Endodermal cell (in vitro differentiated cells): ENCODE results near the gene PRAMEF11. TPM values are rescaled to one million over a fixed set of nuclear protein-coding genes. Genes with fewer than 3 reads are reported as not detected.

Experiments used
- DNase-seq: peaks from one replicate; pipeline ENCODE4 v3.0.0-alpha.2; 2017
- H3K27ac ChIP-seq: 2 replicates; pipeline ENCODE4 v1.5.1; 2013; ENCODE audit warnings: mild to moderate bottlenecking, low read depth, low read length, moderate library complexity
- H3K27me3 ChIP-seq: 2 replicates; pipeline ENCODE4 v1.6.1; 2013; ENCODE audit warnings: mild to moderate bottlenecking, low read length, moderate library complexity; ENCODE audit not compliant: insufficient read depth, control insufficient read depth, poor library complexity, severe bottlenecking
- H3K36me3 ChIP-seq: 2 replicates; pipeline ENCODE4 v1.7.0; 2013; ENCODE audit warnings: mild to moderate bottlenecking, low read length, moderate library complexity; ENCODE audit not compliant: control insufficient read depth, insufficient read depth
- H3K4me1 ChIP-seq: one replicate; pipeline ENCODE4 v1.7.0; 2013; ENCODE audit warnings: low read length; ENCODE audit not compliant: control insufficient read depth, insufficient read depth
- H3K4me3 ChIP-seq: 2 replicates; pipeline ENCODE4 v1.5.1; 2013; ENCODE audit warnings: mild to moderate bottlenecking, low read length, moderate library complexity
- H3K9ac ChIP-seq: 2 replicates; pipeline ENCODE4 v1.6.1; 2013; ENCODE audit warnings: mild to moderate bottlenecking, low read length, moderate library complexity; ENCODE audit not compliant: poor library complexity, severe bottlenecking; ENCODE audit errors: extremely low read depth
- H3K9me3 ChIP-seq: 2 replicates; pipeline ENCODE4 v1.6.1; 2013; ENCODE audit warnings: mild to moderate bottlenecking, low read length, moderate library complexity; ENCODE audit not compliant: control insufficient read depth
- H3K27ac Mint-ChIP-seq: 2 replicates; pipeline ENCODE4 v1.8.0; 2020; ENCODE audit warnings: mixed read lengths
- H3K27me3 Mint-ChIP-seq: 2 replicates; pipeline ENCODE4 v1.8.0; 2021; ENCODE audit warnings: mild to moderate bottlenecking, mixed read lengths; ENCODE audit not compliant: insufficient read depth
- H3K36me3 Mint-ChIP-seq: 2 replicates; pipeline ENCODE4 v1.8.0; 2020; ENCODE audit warnings: low read depth, mixed read lengths
- H3K4me1 Mint-ChIP-seq: 2 replicates; pipeline ENCODE4 v1.8.0; 2020; ENCODE audit warnings: mixed read lengths
- H3K4me3 Mint-ChIP-seq: 2 replicates; pipeline ENCODE4 v1.8.0; 2020; ENCODE audit warnings: mild to moderate bottlenecking, moderate library complexity, mixed read lengths
- H3K9me3 Mint-ChIP-seq: 2 replicates; pipeline ENCODE4 v1.8.0; 2020; ENCODE audit warnings: mild to moderate bottlenecking, mixed read lengths
- CTCF ChIP-seq: fragments of 200-600 bp; sonication (generic); conservative IDR thresholded peaks from 2 replicates; pipeline ENCODE4 v1.5.0; 2021; ENCODE audit warnings: antibody characterized with exemption, mild to moderate bottlenecking
- WGBS, 2 experiments: methylation state at CpG; one replicate each; pipeline versions ENCODE4 v1.1.5 to v1.1.7; 2013; ENCODE audit warnings: missing lambda C conversion rate in 2 of 2, mixed read lengths in 1 of 2; ENCODE audit not compliant: insufficient coverage in 1 of 2, insufficient read length in 1 of 2; 5-methylcytosine and 5-hydroxymethylcytosine counted together
- total RNA-seq, 2 donors: library from RNA; stranded (reverse); fragmentation: NEBNext Ultra II Directional in 1 of 2; extraction: Animal tissue kit (Norgen Biotek cat#: 25700) in 1 of 2; gene quantifications; 2 replicates in 1 of 2; 3 replicates in 1 of 2; pipeline ENCODE4 v1.2.1, GENCODE V29; 2021

Gene PRAMEF11
- total RNA-seq, 2 donors from 2014 or later: not detected

- H3K27ac Mint-ChIP-seq: no peak overlapping the region
- H3K27ac ChIP-seq: no peak overlapping the region
- H3K36me3 Mint-ChIP-seq: no peaks in the 10 kb centered on the region
- no peak for DNase-seq
- no peak overlapping the region for H3K4me3 ChIP-seq
- H3K4me1 ChIP-seq: no peaks in the 10 kb centered on the region
- TF ChIP-seq CTCF: no peak
- 17 to 44% methylated on average over 1 to 2 of the region's 2 CpGs for WGBS, 2 experiments
- H3K36me3 ChIP-seq: no peaks in the 10 kb centered on the region
- H3K9ac ChIP-seq: no peak overlapping the region
- H3K9me3 ChIP-seq: peaks cover 19% of the 10 kb centered on the region
- H3K4me1 Mint-ChIP-seq: no peaks in the 10 kb centered on the region
- H3K9me3 Mint-ChIP-seq: peaks cover 82% of the 10 kb centered on the region
- no peak overlapping the region for H3K4me3 Mint-ChIP-seq
- no peaks in the 10 kb centered on the region for H3K27me3 Mint-ChIP-seq
- H3K27me3 ChIP-seq: no peaks in the 10 kb centered on the region
Measured at GRCh38 chr1:12811409-12811784, 19.8 kb downstream of the PRAMEF11 start.

DNA sequence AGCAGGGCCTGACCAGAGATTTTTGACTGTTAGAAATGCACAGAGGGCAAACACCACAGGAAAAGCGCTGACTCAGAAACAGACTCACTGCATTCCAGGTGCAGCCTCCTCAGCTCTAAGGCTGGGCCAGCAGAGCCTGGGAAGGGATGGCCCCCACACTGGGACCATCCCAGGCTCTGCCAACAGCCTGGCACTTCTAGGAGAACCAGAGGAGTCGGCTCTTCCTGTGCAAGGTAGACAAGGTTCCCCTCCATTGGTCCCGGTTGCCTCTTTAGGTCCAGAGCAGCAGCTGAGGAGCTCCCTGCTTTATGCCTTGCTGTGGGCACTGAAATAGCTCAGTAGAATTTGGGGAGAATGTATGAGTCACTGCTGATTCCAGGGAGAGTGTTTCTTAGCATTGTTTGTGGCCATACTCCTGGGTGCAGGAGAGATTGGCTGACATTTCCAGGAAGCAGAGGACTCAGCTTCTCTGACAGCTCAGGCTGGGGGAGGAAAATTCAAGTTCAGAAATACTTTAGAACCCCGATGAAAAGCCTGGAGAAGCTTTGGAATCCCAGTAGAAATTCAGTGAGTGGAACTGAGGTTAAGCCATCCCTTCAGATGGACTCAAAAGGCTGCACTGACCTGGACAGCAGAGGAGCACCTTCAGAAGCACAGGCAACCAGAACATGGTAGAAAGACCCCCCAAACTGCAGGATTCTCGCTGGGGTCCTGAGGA is 20.4 kb downstream of the PRAMEF11 start:
- no peaks in the 10 kb centered on the region for H3K27me3 Mint-ChIP-seq
- peaks cover 85% of the 10 kb centered on the region for H3K9me3 Mint-ChIP-seq
- Histone ChIP-seq H3K9ac (no peak overlapping the region), H3K9me3 (peaks cover 25% of the 10 kb centered on the region), H3K4me3 (no peak overlapping the region), H3K27me3 (no peaks in the 10 kb centered on the region), H3K27ac (no peak overlapping the region), H3K4me1 (no peaks in the 10 kb centered on the region), H3K36me3 (no peaks in the 10 kb centered on the region)
- no peak overlapping the region for H3K27ac Mint-ChIP-seq
- WGBS, 2 experiments: 51 to 58% methylated on average over 5 of the region's 5 CpGs
- TF ChIP-seq CTCF: no peak
- no peaks in the 10 kb centered on the region for H3K4me1 Mint-ChIP-seq
- no peak overlapping the region for H3K4me3 Mint-ChIP-seq
- peak; percentile 49 for DNase-seq
- no peaks in the 10 kb centered on the region for H3K36me3 Mint-ChIP-seq

DNA sequence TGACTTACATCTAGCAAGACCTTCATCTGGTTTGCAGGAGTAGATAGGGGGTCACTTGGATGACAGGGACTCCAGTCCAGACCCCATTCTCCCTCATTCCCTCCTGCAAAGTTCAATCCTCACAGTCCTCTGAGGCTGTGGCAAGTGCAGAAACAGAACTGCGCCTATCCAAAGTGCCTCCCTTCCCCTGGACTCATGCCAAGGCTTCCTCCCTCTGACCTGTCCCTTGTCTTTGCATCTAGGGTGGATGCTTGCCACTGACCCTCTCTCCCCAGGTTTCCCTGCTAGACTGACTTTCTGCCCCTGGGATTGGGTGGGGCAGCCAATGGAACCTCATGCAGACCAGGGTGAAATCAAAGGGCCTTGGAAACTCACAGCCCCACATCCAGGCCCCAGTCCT is 21.3 kb downstream of the PRAMEF11 start:
- no peak for TF ChIP-seq CTCF
- Mint-ChIP-seq H3K4me3 (no peak overlapping the region), H3K36me3 (no peaks in the 10 kb centered on the region), H3K4me1 (no peaks in the 10 kb centered on the region), H3K27me3 (no peaks in the 10 kb centered on the region), H3K9me3 (peaks cover 82% of the 10 kb centered on the region), H3K27ac (no peak overlapping the region)
- WGBS, 2 experiments: 78 to 100% methylated on average over 1 of the region's 1 CpG
- Histone ChIP-seq H3K36me3 (no peaks in the 10 kb centered on the region), H3K27ac (no peak overlapping the region), H3K9me3 (peaks cover 25% of the 10 kb centered on the region), H3K27me3 (no peaks in the 10 kb centered on the region), H3K9ac (no peak overlapping the region), H3K4me1 (no peaks in the 10 kb centered on the region), H3K4me3 (no peak overlapping the region)
- no peak for DNase-seq
